GM21528 (cell line): Measurements from ENCODE around the gene DCTPP1.

Experiments used
- ATAC-seq: cut with Tn5 transposase; IDR thresholded peaks from one replicate; pipeline ENCODE4 v1.9.1; 2021; ENCODE audit warnings: mild to moderate bottlenecking, moderate library complexity; ENCODE audit not compliant: unreplicated experiment, low FRiP score

Gene DCTPP1

DNA sequence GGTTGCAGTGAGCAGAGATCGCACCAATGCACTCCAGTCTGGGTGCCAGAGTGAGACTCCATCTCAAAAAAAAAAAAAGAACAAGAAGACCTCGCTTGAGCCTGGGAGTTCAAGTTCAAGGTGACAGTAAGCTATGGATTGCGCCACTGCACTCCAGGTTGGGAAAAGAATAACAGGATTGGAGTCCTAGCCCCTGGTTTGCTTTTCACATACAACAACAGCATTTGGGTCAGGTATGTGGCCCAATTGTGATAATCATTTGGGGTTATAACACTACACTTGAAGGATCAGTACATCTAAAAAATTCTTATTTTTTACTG lies 19.2 kb upstream of the DCTPP1 start:
- ATAC-seq: no peak

DNA sequence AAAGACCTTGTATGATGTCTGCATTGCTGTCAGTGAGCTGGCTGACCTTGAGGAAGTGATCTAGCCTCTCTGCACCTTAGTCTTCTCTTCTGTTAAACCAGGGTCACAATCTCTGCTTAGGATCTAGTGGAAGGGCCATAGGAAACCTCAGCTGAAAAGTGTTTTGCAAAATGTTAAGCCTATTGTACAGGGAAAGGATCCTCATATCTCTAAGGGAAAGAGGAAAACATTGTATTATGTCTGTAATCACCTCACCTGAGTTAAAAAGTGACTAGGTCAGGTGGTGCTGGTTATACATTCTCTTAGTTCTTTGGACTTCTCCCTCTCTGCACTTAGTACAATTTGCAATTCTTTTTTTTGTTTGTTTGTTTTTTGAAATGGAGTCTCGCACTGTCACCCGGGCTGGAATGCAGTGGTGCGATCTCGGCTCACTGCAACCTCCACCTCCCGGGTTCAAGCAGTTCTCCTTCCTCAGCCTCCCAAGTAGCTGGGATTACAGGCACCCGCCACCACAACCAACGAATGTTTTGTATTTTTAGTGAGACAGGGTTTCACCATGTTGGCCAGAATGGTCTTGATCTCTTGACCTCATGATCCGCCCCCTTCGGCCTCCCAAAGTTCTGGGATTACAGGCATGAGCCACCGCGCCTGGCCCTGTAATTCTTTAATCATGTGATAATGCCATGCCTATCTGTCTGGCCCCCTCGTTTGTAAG lies 17.8 kb upstream of the DCTPP1 start:
- ATAC-seq: no peak

DNA sequence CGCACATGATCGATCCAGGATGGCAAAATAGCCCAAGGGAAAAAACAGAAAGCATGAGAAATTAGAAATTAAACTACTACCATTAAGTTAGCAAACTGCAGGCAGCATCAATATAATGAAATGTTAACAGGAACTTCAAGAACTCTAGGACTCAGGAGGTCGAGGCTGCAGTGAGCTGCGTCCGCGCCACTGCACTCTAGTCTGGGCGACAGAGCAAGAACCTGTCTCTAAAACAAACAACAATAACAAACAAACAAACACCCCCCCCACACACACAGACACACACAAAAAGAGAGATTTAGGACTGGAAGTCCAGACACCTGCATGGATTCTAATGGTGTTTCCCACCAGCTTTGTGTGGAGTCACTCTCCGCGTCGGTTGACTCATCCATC lies 16.4 kb upstream of the DCTPP1 start:
- no peak for ATAC-seq

DNA sequence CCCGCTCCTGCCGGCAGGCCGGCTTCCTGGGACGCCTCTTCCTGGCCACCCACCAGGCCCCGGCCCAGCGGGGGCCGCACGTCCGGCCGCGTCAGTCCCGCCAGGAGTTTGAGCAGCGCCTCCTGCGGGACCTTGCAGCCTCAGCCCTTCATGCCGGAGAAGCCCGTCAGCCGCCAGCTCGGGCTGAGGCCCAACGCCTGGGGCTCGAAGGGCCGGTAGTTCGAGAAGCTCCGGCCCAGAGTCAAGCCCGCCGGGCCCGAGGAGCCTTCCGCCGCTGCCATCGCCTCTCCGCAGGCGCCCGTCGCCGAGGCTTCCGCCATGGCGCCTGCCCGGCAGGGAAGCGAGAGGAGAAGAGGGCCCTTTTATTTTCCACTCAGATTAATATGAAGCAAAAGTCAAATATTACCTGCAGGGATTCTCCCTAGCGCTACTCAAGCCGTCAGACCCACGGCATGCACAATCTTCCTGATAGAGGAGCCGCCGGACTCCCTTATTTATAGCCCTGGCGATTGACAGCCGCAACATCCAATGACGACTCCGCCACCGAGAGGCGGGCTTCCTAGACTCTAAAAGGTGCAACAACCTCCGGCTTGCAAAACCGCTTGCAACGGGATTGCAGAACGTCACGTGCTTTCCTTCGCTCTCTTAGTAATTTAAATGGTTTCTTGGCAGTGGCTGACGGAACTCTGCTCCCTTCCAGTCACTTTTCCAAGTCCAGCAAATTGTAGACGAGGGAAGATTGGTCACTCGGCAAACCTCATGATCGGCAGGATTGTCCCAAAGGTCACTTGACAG lies 15.8 kb upstream of the DCTPP1 start, which contains the start of gene SEPHS2:
TSS of gene SEPHS2 (minus strand) at position 467 of the 795 bp plus-strand sequence. CDS start at position 320, 147 bp downstream.
- peak; percentile 78 for ATAC-seq

DNA sequence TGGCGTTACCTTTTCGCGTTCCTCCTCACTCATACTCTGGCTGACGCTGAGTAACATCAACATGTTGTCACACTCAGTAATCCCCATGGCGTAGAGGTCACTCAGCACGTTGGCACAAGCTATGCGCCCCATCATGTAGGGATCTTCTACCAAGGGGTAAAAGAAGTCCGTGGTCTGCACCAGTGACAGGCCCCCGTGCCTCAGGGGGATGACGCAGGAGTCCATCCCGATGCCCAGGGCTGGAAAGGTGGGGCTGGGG lies 15.2 kb upstream of the DCTPP1 start:
- ATAC-seq: peak; percentile 16

DNA sequence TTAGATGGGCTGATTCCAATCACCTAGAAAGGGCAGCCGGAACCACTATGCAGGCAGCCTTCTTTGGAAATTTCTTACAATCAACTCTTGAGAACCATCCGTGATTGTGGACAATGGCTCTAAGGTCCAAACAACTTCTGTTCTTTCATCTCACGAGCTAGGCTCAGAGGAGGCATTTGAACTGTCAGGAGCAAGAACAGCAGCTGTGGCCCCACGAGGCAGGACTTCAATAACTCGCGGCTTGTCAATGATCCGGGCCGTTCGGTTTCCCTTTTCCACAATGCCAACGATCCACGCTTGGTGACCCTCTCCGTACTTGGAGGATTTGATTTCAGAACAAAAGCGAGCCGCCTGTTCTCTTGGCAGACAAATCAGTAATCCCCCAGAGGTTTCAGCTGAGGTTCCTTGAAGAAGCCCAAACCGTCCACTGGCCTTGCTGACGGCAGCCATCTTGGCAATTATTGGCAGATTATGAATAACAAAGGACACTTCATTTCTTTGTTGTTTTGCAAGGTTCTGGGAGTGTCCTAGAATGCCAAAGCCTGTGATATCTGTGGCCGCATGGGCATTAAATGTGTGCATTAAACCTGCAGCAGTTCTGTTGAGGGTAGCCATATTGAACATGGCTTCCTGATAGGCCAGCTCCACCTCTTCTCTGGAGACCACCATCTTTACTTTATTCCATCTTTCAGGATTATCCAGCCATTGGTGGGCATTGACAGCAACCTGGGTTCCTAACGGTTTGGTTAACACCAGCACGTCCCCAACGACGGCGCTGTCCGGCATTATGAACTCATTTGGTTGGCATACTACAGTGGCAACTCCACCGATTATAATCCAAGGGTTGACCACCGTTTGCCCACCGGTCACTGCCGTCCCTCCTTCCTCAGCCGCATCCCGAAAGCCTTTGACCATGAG lies 14.7 kb upstream of the DCTPP1 start:
- ATAC-seq: no peak

DNA sequence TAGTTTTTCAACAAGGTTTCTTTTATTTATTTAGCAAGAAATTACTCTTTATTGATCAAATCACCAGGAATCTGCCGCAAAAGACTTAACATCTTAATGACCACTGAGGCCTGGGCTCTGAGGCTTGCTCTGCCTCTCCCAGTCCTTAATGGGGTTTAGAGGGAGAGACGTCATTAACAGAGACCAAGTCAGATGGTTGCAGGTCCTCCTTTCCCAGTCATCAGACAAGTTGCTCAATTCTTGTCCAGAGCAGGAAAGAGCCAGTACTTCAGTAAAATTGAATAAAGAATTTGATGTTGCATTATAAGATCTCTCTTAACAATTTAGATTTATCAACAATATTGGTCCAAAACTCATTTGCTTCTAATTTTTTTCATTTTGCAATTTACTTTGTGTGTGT lies 13.8 kb upstream of the DCTPP1 start:
- no peak for ATAC-seq

DNA sequence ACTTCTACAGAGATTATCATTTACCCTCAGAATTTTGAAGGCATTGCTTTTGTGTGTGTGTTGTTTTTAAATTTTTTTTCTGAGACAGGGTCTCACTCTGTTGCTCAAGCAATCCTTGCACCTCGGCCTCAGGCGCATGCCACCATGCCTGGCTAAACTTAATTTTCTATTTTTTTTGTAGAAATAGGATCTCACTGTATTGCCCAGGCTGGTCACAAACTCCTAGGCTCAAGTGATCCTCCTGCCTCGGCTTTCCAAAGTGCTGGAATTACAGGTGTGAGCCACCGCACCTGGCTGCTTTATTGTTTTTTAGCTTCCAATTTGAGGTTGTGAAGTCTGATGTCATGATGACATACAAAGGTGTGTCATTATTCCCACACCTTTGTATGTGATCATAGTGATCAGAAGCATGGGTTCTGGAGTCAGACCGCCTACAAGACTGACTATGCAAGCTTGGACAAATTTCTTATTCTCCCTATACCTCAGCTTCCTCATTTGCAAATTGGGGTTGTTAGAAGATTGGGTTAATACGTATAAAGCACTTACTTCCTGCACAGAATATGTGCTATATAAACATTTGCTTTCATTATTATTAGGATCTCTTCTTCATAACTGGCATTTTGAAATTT lies 10.0 kb upstream of the DCTPP1 start:
- ATAC-seq: no peak

DNA sequence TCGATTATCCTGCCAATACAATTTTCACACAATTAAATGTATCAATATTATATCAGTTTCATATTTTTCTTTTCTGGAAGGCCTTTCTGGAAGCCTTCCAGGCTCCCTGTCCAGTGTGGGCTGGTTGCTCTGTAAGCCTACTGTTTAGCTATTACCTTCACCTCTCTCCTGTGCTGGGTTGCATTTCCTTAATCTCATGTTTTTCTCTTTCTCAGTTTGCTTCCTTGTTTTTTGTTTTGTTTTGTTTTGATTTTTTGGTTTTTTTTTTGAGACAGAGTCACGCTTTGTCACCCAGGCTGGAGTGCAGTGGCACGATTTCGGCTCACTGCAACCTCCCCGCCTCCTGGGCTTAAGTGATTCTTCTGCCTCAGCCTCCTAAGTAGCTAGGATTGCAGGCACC lies 9.0 kb upstream of the DCTPP1 start:
- no peak for ATAC-seq

DNA sequence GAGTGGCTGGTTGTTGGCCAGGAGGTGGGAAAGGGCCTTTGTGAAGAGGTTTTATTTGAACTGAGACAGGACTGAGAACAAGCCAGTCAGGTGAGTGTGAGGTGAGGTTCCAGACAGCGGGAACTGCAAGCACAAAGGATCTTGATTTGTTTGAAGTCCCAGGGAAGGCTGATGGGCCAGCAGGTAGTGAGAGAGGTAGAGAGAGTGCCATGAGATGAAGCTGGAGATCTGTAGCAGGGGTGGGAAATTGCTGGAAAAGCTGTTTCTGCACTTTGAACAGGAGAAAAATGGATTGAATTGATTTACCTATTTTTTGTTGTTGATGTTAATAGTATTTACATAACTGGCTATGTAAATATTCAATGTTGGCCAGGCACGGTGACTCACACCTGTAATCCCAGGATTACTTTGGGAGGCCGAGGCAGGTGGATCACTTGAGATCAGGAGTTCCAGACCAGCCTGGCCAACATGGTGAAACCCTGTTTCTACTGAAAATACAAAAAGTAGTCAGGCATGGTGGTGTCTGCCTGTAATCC lies 7.7 kb upstream of the DCTPP1 start:
- ATAC-seq: no peak

DNA sequence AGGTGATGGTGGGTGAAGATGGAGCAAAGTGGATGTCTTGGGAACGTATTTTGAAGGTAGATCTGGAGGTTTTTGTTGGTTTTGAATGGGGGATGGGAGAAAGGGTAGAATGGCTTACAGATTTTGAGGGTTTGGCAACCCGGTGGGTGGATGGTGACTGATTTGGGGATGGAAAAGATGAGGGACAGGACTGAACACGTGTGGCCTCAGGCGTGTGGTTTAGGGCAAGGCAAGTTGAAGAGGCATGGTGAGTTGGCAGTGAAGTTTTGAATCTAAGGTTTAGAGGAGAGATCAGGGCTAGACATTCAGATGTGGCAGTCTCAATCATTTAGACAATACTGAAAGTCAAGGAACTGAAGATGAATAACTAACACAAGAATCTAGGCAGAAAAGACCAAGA lies 5.0 kb upstream of the DCTPP1 start:
- ATAC-seq: no peak

DNA sequence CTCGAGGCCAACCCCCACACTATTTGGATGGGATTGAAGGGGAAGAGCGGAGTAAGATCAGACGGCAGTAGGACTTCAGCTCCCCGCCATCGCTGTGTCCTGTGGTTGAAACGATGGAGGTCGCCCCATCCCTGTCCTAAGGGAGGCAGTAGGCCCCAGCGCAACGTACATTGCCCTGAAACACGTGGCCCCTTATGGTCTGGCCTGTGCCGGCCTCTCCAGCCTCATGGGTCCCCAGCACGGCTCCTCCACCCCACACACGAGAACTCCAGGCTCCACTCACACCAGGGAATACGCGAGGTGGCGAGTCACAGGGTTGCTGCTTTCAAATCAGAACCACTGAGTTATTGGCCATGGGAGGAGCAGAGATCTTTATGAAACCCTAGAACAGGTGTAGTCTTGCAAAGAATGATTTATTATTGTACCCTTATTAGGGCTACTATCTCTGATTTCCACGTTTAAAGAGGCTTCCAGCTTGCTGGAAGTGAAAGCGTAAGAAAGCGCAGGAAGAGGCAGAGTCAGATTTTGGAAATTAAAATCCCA lies 669 bp upstream of the DCTPP1 start:
- peak; percentile 9 for ATAC-seq

DNA sequence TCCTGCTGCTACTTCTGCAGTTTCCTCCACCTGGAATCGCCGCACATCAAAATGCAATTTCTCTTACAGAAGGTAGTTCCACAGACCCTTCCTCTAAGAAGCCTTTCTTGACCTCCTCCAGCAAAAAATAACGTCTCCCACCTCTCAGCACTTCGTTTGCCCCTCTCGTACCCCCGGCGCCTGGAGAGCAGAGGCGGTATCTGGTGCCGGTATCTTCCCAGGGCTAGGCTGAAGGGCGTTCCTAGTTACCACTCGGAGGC lies 482 bp downstream of the DCTPP1 start:
- ATAC-seq: peak; percentile 16

DNA sequence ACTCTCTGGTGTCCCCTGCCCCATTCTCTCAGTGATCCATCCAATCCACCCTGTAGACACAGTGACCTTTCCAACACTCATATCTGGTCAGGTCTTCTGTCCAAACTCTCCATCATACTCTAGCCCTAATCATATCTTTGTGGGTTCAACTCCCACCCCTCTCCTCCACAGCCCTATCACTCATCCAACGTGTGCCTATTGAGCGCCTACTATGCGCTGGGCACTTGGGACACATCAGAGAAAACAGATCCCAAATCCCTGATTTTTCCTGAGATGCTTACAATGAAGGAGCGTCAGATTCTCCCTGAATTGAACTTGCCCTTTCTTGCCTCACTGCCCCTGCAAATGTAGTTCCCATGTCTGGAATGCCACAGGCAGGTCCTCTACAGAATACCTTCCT lies 1.8 kb downstream of the DCTPP1 start:
- ATAC-seq: no peak

DNA sequence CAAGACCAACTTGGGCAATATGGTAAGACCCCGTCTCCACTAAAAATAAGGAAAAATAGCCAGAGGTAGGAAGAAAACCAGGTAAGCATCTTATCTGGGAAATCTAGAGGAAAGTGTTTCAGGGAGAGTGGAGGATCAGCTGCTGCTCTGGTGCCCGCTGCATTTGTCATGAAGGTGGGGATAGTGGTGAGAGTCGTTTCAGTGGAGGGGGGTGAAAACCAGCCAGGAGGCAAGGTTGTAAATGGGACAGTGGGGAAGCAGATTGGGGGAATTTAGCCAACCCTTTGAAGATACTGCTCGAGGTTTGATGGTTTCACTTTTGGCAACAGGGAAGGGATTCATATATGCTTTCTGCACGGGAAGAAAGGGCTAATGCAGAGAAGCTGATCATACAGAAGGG lies 8.8 kb downstream of the DCTPP1 start:
- ATAC-seq: no peak

DNA sequence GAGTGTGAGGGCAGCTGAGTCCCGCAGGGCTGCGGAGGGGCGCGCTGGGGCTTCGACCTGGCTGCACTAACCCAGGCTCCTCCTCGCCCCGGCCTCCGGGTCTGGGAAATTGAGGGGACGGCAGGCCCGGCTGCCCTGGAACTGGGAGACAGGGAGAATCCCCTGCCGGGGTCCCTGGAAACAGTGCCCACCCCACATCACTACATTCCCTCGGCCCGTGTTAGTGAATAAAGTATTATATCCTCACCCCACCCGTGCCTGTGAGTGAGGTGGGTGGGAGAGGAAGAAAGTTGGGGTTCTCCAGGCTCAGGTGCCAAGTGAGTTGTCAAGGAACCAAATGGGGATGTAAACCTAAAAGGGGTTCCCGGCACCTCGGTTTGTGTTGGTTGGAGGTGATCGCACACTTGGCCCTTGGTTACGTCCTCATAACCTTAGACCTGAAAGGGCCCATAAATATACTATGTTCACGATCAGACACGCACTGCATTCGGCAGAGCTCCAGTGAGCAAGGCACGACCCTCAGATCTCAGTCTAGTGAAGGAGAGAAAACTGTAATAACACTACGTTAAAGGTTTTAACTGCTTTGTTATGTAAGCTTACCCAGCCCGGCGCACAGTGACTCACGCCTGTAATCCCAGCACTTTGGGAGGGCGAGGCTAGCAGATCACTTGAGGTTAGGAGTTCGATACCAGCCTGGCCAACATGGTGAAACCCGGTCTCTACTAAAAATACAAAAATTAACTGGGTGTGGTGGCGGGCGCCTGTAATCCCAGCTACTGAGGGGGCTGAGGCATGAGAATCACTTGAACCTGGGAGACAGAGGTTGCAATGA lies 11.3 kb downstream of the DCTPP1 start:
- peak; percentile 3 for ATAC-seq

DNA sequence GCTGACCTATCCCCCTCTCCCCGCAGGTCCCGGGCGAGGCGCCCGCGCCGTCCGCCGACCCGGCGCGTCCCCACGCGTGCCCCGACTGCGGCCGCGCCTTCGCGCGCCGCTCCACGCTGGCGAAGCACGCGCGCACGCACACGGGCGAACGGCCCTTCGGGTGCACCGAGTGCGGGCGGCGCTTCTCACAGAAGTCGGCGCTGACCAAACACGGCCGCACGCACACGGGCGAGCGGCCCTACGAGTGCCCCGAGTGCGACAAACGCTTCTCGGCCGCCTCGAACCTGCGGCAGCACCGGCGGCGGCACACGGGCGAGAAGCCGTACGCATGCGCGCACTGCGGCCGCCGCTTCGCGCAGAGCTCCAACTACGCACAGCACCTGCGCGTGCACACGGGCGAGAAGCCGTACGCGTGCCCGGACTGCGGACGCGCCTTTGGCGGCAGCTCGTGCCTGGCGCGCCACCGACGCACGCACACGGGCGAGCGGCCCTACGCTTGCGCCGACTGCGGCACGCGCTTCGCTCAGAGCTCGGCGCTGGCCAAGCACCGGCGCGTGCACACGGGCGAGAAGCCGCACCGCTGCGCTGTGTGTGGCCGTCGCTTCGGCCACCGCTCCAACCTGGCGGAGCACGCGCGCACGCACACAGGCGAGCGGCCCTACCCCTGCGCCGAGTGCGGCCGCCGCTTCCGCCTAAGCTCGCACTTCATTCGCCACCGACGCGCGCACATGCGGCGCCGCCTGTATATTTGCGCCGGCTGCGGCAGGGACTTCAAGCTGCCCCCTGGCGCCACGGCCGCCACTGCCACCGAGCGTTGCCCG lies 12.1 kb downstream of the DCTPP1 start:
- ATAC-seq: peak; percentile 73

DNA sequence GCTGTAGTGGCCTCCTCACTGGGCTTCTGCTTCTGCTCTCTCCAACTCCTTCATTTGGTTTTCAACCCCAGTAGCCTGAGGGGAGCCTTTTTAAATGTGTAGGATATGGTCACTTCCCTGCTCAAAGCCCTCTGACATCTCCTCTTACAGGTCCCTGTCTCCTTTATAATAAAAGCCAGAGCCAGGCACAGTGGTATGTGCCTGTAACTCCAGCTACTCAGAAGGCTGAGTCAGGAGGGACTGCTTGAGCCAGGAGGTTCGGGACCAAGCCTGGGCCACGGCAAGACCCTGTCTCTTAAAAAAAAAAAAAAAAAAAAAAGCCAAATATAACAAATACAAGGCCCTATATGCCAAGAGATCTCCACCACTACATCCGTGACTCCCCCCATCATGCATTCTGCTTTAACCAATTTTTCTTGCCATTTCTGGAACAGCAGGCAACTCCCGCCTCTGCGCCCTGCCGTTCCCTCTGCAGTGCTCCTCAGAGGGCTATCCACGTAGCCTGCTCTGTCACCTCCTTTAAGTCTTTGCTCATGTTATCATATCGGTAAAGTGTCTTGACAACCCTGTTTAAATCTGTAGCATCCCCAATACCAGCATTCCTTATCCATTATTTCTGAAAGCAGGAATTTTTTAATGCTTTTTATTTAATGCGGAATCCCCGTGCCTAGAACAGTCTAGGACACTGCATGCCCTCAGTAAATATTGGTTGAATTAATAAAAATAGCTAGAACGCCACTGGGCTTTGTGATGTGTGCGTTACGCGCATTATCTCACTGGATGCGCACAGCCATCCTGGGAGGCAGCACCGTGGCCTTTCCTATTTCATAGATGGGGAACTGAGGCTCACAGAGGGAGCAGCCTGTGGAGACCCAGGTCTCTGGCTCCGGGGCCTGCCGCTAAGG lies 13.0 kb downstream of the DCTPP1 start:
- no peak for ATAC-seq
